ENCODE measurements around the gene GNGT2.

Gene GNGT2

DNA sequence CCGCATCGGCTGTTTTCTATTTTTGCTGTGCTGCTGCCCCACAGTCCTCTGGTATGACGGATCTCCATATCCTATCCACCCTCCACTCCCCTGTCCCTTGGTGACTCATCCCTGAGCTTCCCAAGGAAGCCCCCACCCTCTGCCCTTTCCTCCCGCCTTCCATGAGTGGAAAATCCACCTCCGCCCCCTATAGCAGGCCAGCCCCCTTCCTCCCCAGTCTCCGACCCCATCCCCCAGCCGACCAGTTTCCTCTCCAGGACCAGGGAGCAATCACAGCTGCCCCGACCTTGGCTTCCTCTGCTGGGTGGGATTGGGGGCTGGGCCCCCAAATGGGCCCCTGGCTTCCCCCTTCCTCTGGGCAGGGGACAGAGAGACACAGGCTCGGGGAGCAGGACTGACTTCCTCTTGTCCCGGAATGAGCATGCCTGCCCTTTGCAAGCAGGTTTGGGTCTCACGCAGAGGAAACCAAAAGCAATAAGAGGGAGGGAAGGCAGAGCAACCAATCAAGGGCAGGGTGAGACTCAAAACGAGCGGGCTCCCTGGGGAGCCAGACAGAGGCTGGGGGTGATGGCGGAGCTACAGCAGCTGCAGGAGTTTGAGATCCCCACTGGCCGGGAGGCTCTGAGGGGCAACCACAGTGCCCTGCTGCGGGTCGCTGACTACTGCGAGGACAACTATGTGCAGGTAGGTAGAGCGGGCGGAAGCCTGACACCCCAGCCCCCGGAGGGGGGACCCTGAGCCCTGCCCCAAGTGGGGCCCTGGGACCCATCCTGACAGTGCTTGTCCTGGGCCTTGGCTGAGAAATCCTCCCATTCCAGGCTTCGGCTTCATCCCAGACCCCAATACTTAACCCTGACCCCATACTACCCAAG lies at the start of gene GNGT2, which contains the start of gene ABI3:
TSS of gene GNGT2 (minus strand) at position 417 of the 872 bp plus-strand sequence. CDS start 3,152 bp downstream, outside the sequence.
TSS of gene ABI3 (plus strand) at position 550 of the 872 bp plus-strand sequence. CDS start at position 568, 18 bp downstream.
- DNase-seq = peak in 16 of 58 donors; percentile 7 to 53 (median 20)

DNA sequence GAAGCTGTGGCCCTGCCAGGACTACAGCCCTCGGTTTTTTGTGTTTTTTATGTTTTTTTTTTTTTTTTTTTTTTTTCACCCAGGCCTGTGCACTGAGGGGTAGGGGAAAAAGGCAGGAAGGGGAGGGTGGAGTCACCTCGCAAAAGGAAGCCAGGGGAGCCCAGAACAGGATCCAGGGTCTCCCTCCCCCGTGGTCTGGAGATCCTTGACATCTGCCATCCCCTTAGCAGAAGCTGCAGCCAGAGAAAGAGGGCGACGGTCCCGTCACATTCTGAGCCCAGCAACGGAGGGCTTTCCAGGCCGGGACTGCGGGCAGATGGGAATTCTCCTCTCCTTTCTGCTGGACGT lies 49.3 kb upstream of the GNGT2 start:
- no peak for DNase-seq

DNA sequence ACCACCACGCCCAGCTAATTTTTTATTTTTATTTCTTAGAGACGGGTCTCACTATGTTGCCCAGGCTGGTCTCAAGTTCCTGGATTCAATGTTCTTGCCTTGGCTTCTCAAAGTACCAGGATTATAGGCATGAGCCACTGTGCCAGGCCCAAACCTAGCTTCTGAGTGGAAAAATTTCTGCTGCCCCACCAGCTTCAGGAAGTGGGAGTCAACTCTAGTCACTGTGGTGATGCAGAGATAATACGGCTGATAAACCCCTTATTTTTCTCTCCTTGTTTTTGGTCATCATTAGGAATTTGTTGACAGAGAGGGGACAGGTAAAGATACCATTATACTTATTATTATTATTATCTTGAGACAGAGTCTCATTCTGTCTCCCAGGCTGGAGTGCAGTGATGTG lies 48.0 kb upstream of the GNGT2 start:
- DNase-seq = no peak

DNA sequence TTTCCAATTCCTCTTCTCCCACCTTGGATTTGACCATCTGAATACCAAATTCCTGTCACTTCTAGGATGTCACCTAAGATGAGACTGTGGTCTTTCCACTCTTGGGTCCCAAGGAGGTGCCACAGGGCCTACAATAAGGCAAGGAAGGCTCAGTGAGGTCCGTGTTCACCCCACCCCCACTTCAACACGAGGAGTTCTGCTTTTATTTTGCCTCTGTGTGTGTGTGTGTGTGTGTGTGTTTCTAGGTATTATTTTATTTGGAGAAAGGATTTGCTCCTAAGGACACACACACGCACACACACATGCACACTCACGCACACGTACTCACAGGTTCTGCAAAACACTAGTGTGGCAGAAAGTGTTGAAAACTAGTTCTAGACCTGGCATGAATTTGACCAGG lies 44.8 kb upstream of the GNGT2 start:
- DNase-seq = no peak

DNA sequence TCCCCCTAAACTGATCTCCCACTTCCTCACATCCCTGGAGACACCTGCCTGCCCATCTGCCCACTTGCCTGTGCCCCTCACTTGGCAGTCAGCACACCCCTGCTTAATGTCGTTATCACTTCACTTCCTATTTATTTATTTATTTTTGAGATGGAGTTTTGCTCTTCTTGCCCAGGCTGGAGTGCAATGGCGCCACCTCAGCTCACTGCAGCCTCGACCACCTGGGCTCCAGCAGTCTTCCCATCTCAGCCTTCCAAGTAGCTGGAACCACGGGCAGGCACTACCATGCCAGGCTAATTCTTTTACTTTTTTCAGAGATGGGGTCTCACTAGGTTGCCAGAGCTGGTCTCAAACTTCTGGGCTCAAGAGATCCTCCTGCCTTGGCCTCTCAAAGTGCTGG lies 43.7 kb upstream of the GNGT2 start:
- DNase-seq = no peak

DNA sequence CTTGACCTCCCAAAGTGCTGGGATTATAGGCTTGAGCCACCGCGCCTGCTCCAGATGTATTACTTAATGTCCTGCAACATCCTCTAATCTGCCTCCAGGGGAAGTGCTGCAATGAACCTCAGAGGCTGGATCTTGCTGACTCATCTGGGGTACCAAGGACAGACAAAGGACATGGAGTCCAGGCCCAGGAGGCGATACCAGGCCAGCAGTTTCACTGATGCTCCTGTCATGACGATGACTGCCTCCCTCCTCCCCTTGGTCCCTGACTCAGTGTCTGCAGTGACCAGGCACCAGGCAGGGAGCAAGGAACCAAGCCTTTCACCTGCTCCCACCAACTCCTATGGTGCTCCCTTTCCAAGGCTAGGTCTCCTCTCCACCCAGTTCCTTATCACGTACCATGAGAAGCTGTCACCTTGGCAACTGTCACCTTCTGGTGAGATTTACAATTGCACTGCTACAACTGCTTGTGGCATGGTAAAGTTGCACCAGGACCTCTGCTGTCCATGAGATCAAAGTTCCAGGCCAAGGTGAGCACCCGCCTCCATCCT lies 41.8 kb upstream of the GNGT2 start:
- DNase-seq = no peak

DNA sequence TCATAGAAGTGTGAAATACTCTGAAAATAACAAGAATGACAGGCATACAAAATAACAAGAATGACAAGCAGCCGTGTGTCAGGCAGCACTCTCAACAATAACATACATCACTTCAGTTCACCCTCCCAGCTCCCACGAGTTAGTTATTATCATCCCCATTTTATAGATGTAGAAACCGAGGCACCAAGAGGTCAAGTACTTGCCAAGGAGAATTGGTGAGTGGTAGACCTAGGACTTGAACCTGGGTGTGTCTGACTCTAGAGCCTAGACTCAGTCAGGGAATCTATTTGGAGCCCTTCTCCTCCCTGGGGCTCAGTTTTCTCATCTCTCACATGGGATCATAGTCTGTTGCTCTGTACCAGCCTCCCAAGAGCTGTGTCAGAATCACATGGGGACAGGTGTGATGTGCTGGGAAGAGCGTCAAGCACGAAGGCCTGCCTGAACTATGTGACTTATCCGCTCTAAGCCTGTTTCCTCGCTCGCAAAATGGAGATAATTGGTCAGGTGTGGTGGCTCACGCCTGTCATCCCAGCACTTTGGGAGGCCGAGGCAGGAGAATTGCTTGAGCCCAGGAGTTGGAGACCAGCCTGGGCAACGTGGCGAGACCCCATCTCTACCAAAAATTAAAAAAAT lies 39.6 kb upstream of the GNGT2 start:
- DNase-seq = no peak

DNA sequence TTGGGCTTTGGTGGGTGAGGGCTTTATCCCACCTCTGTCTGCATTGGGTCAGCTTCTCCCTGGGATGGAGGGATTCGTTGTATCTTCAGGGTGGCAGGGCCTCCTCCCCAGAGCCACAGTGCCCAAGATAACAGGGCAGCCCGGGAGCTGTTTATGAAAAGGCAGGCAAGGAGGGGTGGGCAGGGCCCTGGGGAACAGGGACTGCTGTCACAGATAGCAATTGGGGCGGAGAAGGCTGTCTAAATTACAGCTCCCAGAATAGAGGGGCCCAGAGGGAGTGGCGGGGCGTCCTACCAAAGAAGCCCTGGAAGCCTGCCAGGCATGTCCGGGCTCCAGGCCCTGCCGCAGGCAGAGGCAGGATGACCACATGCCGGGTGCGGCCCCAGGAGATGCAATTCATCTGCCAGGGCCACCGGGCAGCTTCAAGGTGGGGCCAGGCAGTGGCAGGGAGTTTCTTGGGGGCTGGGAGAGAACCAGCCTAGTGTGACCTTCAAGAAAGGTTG lies 39.0 kb upstream of the GNGT2 start:
- peak in 1 of 58 donors; percentile 14 for DNase-seq

DNA sequence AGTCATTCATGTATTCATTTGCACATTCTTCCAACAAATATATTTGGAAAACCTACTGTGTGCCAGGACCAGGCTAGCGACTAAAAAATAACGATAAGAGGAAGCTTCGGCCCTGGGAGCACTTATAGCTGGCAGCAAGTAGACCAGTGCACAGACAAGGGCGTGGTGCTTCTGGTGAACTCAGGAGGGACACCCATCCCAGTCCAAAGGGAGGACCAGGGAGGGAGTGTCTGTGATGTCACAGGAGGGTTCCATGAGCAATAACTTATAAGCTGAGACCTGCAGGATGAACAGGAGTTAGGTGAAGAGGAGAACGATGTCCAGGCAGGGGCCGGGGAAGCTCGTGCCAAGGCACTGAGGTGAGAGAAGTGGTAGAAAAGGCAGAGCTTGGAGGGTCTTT lies 37.6 kb upstream of the GNGT2 start:
- no peak for DNase-seq

DNA sequence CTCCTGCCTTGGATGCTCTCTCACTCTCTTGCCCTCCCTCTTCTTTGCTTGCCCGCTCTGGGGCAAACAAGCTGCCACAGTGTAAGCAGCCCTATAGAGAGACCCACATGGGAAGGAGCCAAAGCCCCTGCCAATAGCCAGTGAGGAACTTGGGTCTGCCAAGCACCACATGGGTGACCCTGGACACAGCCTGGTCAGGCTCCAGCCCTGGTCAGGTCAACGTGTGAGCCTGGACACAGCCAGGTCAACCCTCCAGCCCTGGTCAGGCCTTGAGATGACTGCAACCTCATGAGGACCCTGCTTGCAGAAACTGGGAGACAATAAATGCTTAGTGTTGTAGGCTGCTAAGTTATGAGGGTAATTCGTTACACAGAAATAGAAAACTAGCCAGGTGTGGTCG lies 34.5 kb upstream of the GNGT2 start:
- DNase-seq = no peak

DNA sequence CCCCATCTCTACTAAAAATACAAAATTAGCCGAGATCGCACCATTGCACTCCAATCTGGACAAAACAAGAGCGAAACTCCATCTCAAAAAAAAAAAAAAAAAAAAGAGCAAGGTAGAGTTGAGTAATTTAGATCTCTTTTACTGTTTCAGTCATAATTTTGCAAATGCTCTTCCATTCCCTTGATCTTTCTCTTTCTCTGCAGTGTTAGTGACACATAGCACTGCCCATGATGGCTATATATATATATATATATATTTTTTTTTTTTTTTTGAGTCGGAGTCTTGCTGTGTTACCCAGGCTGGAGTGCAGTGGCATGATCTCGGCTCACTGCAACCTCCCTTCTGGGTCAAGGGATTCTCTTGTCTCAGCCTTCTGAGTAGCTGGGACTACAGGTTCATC lies 32.4 kb upstream of the GNGT2 start:
- DNase-seq = no peak

DNA sequence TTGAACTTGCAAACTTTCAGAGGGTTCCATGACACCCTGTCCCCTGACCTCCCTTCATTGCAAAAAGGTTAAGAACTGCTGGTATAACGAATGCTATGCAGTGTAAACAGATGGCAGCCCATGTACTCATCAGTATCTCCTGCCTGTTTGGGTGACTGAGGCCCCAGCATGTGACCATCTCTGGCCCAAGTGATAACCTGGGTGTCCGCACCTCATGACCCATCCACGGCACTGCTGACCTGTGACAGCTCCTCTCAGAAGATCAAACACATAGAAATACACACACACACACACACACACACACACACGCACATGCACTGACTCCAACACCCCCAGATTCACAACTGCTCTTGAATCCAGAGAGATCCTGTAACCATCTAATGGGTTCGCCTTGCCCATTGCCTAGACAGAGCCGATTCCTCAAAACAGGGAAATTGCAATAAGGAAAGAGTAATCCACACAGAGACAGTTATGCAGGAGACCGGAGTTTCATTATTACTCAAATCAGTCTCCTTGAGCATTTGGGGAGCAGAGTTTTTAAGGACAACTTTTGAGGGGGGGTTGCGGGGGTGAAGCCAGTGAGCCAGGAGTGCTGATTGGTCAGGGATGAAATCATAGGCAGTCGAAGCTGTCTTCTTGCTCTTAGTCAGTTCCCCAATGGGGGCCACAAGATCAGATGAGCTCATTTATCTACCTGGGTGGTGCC lies 31.5 kb upstream of the GNGT2 start:
- no peak for DNase-seq

DNA sequence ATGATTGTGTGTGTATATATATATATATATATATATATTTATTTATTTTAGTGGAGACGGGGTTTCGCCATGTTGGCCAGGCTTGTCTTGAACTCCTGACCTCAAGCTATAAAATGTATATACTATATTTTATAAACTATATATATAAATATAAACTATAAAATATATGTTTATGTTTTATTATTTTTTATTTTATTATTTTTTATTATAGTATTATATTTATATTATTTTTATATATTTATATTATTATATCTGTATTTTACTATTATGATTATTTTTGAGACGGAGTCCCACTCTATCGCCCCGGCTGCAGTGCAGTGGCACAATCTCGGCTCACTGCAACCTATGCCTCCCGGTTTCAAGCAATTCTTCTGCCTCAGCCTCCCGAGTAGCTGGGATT lies 30.7 kb upstream of the GNGT2 start:
- DNase-seq = no peak

DNA sequence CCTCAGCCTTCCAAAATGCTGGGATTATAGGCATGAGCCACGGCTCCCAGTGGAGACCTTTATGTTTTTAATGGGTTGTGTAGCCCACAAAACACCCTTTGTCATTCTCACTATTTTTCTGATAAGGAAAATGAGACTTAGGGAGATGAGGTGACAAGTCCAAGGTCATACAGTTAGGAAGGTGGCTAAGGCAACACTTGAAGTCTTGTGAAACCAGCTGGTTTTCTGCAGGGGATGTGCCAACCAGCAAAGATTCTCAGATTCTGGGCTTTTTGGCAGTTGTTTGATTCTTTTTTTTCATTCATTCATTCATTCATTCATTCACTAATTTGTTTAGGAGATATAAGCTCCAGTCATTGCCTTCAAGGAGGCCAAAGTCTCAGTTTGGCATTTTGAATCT lies 30.2 kb upstream of the GNGT2 start:
- DNase-seq = no peak

DNA sequence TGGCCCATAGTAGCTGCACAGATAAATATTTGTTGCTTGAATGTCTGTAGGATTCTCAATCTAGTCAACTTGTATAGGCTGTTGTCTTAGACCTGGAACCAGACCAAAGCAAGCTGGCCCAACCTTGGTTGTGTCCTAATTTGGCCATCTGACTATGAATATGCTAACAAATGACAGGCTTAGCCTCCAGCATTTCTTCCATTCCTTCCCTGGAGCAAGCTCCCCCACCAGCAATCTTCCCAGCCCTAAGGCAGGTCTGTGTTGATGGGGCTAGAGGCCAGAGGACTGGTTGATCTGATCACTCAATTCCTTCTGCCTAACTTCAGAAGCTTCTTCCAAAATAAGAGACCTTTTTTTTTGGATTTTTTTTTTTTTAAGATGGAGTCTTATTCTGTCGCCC lies 29.6 kb upstream of the GNGT2 start:
- DNase-seq = no peak

DNA sequence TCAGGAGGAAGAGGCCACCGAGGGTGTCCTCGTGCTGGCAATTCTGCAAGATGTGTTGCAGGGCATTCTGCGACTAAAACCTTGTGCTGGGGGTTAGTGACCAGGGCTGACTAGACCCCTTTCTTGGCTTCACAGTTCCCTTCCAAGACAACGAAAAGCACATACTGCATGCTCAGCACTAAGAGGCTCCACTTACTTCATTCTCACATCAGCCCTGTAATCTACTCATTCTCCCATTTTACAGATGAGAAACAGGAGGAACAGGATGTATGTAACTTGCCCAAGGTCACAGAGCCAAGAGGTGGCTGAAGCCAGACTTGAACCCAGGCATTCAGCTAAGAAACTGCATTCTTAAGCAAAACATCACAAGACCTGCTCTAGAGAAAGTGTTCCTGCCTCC lies 25.5 kb upstream of the GNGT2 start:
- no peak for DNase-seq

DNA sequence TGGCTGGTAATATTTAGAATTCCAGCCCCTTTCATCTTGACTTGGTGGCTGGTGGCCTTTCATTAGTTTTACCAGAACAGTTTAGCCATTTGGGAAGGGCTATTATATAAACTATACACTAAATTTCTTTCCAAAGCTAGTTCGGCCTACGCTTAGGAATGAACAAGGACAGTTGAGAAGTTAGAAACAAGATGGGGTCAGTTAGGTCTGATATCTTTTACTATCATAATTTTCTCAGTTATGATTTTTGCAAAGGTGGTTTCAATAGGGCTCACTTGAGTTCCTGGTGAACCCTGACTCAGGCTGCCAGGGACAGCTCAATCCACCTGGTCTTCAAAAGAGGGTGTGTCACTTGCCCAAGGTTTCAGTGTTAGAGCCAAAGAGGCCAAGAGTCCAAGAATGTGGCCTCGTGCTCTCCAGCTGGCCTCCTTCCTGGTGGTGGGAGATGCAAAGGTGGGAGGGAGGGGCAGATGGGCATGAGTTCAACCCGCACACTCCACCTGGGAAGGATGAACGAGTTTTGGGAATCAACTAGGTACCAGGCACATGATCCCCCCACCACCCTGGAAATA lies 24.2 kb upstream of the GNGT2 start:
- no peak for DNase-seq

DNA sequence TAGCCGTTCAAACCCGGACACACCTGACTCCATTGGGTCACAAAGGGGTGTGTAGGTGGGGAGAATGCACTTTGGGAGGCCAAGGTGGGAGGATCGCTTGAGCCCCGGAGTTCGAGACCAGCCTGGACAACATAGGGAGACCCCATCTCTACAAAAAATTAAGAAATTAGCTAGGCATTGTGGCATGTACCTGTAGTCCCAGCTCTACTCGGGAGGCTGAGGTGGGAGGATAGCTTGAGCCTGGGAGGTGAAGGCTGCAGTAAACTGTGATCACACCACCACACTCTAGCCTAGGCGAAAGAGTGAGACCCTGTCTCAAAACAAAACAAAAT lies 21.2 kb upstream of the GNGT2 start:
- no peak for DNase-seq

DNA sequence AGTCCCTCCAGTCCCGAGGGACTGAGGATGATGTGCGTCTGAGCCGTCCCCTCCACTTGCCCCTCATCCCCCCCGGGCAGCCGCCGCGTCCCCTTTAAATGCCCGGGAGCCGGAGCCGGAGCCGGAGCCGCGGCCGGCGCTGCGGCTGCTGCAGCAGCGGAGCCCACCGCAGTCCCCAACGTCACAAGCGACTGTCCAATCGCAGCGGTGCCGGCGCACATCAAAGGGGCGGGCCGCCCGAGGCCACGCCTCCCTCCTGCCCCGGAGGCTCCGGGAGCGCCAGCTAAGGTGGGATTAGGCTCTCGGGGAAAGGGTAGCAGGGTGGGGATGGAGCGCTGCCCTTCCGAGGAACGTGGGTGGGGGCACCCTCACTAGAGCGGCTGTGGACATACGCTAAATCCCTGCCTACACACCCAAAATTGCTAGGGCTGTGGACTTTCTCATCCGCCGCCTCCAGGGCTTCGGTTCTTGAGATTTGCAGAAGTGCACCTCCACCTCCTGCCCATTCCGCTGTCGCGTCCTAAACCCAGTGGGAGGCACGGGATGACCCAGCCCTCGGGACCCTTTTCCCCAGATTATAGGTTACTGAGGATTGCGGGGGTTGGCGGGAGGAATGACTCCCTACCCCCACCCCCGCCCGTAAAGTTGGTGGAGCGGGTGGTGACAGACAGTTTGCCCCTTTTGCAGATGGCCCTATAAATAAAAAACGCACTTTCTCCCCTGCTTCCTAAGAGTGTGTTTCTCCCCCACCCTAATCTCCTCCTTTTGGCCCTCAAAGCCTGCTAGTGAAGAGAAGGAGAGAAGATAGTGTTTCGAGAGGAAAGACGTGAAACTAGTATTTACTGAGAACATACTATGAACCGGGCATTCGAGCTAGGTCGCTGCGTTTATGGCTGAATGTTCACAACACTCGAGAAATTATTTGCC lies 20.5 kb upstream of the GNGT2 start, which contains the start of gene PHOSPHO1:
TSS of gene PHOSPHO1 (minus strand) at position 152 of the 927 bp plus-strand sequence. CDS start 4,096 bp downstream, outside the sequence.
- peak in 57 of 58 donors; percentile 8 to 88 (median 74) for DNase-seq

All from anterior cingulate cortex (tissue), 58 donors.